ENCODE measurements around the gene CNTN1.

GRCh38 chr12:40643506-40643905 is 48.7 kb upstream of the CNTN1 start:
- TF ChIP-seq RAD21 (IDR thresholded peaks at IDR 0.05; ENCODE audit: low read length) = no peak
- TF ChIP-seq POLR2A (IDR thresholded peaks at IDR 0.05; ENCODE audit: low read depth, low read length) = no peak
- no peak for TF ChIP-seq CTCF (conservative IDR thresholded peaks at IDR 0.05; ENCODE audit: low read depth, low read length)

Measured in IMR-90 (cell line).